ENCODE data around the gene WT1.

WT1 gene

GRCh38 chr11:32437495-32438345 is 2.4 kb upstream of the WT1 start:
- no peak for DNase-seq

DNA sequence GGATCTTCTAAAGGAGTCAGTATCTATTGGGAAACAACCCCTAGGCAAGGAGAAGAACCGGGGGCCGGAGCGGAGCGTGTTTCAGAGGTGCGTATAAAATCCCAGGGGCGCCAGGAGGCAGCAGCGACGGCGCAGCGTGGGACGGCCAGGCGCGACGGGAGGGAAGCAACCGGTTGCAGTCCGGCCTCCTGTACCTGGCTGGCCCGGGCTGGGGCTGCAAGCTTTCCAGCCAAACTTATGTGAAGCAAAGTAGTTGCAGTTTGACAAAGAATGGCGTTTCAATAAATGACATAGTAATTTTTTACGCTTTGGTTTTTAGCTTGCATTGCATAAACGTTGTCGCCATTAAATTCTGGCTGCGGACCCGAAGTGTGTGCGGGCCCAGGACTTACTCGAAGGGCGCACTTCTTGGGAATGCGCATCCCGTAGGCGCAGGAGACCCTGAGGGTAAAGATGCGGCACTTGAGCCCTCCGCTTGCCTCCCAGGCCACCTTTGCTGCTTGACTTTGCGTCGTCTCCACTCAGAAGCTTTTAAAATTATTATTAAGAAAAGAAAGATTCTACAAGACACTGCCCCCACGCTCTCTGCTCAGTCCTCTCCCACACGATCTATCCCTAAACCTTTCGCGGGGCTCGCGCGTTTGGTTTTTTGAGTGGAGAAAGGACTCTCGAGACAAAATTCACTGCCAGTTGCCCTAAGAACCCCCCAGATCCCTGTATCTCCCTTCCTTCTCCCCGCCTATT is 1.6 kb upstream of the WT1 start:
- no peak for DNase-seq

DNA sequence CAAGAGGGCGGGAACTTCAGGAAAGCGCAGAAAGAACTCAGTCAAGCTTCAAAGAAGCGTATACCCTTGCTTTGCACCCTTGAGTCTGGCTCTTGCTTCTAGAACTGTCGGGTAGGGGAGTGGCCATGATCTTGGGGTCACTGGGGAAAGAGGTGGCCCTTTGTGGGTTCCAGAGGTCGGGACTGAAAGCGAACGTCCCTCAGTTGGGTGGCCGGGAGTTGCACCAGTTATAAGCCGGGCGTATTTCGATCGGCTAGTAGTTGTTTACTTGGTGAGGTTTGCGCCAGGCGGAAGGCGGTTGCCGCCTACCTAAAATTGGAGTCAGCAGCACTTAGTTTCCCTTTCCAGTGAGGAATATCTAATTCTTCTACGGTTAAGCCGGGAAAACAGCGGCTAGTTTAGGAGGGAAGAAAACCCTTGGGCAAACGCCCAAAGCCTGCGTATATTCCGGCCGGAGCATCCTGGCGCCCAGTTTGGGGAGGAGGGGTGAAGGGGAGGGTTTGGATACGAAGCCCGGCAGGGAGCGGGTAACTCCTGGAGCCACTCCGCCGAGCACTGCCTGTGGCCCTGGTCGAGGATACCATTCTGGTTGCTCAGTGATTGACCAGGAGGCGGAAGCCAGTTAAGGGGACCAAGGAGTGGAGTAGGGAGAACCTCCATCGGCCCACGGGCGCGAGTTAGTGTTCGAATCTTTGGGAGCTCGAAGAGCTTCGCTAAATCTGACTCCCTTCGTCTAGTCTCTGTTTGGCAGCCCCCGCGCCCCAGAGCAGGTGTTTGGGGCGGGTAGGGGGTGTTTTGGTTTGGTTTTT is 807 bp upstream of the WT1 start:
- no peak for DNase-seq

DNA sequence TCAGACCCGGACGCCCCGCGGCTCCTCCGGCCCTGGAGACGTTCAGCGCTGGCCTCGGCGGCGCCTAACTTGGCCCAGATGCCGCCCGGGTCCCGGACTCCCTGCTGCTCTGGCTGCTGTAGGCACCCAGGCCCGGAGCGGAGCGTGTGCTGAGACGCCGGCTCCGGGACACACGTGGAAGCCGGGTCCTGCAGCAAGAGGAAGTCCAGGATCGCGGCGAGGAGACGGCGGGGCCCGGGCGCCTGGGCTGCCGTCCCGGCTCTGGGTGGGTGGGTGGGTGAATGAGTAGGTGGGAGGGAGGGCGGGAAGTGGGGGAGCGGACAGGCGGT is 223 bp downstream of the WT1 start:
- no peak for DNase-seq

DNA sequence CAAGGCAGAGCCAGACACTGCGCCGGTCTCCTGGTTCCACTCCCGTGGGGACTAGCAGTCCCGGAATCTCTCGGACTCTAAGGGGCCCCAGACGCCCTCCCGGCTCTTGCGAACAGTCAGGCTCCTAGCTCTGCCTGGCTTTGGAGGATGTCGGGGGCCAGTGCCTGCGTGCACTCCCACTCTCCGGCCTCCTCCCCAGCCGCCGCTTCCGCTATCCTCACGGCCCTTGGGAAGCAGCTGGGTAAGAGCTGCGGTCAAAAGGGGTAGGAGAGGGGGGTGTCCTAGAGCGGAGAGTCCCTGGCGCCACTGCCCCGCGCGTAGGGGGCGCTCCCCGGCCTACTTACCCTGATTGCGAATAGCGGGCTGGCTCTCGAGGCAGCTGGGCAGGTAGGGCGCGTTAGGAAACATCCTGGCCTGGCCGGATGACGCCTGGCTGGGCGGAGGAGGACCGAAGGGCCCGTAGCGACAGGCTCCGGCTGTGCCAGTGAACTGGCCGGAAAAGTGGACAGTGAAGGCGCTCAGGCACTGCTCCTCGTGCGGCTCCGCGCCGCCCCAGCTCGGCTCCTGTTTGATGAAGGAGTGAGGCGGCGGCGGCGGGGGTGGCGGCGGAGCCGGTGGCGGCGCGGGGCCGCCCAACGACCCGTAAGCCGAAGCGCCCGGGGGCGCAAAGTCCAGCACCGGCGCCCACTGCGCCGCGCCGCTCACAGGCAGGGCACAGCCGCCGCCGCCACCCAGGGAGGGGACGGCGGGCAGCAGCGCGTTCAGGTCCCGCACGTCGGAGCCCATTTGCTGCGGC is 785 bp downstream of the WT1 start:
- no peak for DNase-seq

GRCh38 chr11:32433914-32434355 is 1.4 kb downstream of the WT1 start:
- DNase-seq, result no peak

GRCh38 chr11:32433101-32433913 is 2.0 kb downstream of the WT1 start:
- DNase-seq, result no peak

- DNase-seq, result no peak
Measured at GRCh38 chr11:32432565-32432964, 2.8 kb downstream of the WT1 start.

GRCh38 chr11:32430568-32431381 is 4.6 kb downstream of the WT1 start:
- no peak for DNase-seq

DNA sequence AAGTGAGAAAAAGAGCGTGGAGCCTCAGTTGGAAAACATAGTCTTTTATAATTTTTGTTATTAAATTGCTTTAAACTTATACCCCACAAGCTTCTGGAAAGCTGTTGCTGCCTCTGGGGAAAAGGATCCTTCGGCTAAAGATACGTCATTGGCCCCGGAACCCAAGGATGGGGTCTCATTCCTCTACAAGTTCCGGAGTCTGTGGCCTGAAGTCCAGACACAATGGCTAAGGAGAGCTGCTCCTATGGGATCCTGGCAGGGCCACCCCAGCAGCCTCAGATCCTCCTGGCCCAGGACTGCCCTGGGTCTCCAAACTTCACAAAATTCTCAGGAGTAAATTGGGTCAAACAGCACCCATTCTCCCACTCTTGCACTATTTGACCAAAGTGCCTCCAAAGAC is 5.9 kb downstream of the WT1 start:
- no peak for DNase-seq

GRCh38 chr11:32428665-32429303 is 6.6 kb downstream of the WT1 start:
- no peak for DNase-seq

DNA sequence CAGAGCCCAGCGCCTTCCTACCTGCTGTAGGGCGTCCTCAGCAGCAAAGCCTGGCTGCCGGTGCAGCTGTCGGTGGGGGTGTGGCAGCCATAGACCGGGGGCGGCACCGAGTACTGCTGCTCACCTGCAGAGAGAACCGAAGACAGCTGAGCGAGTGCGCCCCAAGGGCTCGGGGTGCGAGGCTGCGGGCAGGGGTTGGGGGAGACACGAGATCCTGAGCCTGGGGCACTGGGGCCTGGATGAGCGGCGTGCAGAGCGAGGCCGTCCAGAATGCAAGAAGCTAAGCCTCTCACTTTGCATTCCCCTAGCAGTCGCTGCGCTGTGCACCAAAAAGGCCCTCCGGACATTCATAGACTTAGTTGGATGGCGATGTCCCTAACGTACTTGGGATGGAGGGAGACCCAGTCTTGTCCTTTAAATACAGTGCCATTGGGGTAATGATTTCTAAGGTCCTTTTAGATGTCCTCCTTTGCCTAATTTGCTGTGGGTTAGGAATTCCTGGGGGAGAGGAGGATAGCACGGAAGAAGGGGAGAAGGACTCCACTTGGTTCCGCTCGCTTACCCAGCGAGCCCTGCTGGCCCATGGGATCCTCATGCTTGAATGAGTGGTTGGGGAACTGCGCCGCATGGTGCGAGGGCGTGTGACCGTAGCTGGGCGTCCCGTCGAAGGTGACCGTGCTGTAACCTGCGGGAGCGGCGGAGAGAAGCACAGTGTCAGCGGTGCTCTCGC is 7.2 kb downstream of the WT1 start:
- no peak for DNase-seq

- no peak for DNase-seq
Measured at GRCh38 chr11:32427616-32427934, 7.8 kb downstream of the WT1 start.

GRCh38 chr11:32426819-32427615 is 8.3 kb downstream of the WT1 start:
- DNase-seq, result no peak

- no peak for DNase-seq
Measured at GRCh38 chr11:32426192-32426591, 9.1 kb downstream of the WT1 start.

GRCh38 chr11:32425761-32426160 is 9.6 kb downstream of the WT1 start:
- DNase-seq, result no peak

- no peak for DNase-seq
Measured at GRCh38 chr11:32422545-32422944, 12.8 kb downstream of the WT1 start.

DNA sequence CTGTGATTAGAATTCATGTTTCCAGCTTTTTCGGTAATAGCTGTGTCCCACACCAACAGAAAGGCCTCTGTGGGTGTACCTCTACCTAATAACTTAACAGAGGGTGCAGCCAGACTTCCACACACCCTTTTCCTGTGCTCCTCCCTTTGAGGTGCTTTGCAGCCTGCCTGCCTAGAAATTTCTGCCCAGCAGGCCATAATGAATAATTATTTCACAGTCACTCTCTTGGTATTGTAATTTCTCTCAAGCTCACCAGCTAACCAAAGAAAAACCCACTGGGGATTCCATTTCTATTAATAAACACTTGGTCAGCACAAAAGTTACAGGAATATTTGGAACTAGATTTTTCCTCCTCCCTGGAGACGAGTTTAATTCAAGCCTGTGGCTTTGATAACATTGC is 13.3 kb downstream of the WT1 start:
- DNase-seq, result no peak
